ENCODE data around the gene TTLL11.

- no peak for TF ChIP-seq CTCF (conservative IDR thresholded peaks at IDR 0.05; ENCODE audit: low read depth in 2 of 2)
- no peak for TF ChIP-seq EZH2phosphoT487 (IDR thresholded peaks at IDR 0.05; ENCODE audit: unreplicated experiment)
- TF ChIP-seq POLR2AphosphoS5 (IDR thresholded peaks at IDR 0.05; ENCODE audit: low read depth), result no peak
- no peak for TF ChIP-seq CREB1 (CRISPR knock-in tag; IDR thresholded peaks at IDR 0.05; ENCODE audit: low read depth)
- no peak for TF ChIP-seq JUNB (IDR thresholded peaks at IDR 0.05; ENCODE audit: unreplicated experiment)
- no peak for TF ChIP-seq REST (IDR thresholded peaks at IDR 0.05; ENCODE audit: unreplicated experiment)
- no peak for TF ChIP-seq STAT1 (IDR thresholded peaks at IDR 0.05; ENCODE audit: unreplicated experiment)
- no peak for TF ChIP-seq EZH2 (IDR thresholded peaks at IDR 0.05; ENCODE audit: low read depth, unreplicated experiment)
- TF ChIP-seq ZNF114 (CRISPR knock-in tag; IDR thresholded peaks at IDR 0.05), result no peak
- TF ChIP-seq ZNF462 (CRISPR knock-in tag; IDR thresholded peaks at IDR 0.05), result no peak
- no peak for TF ChIP-seq ETS1 (IDR thresholded peaks at IDR 0.05)
- TF ChIP-seq NANOG (IDR thresholded peaks at IDR 0.05; ENCODE audit: borderline replicate concordance), result no peak
These were observed 167.2 kb downstream of the TTLL11 start for GRCh38 chr9:121925935-121926334.
